Activated naive CD4-positive, alpha-beta T cell treated with anti-CD3 and anti-CD28 coated beads, Interleukin-2, amount 50 U/mL, for 72 hours (primary cell): ENCODE results near the gene CDH10. TPM values are rescaled to one million over a fixed set of nuclear protein-coding genes. Genes with fewer than 3 reads are reported as not detected.
A peak's percentile ranks its signal among the peaks of the same experiment; 100 is the strongest.

Experiments used
- ATAC-seq, 2 donors: fragments of 150-1000 bp; cut with Tn5 transposase; 2 replicates each; pipeline ENCODE4 v1.10.0; 2021; ENCODE audit warnings: mild to moderate bottlenecking in 2 of 2, moderate library complexity in 2 of 2
- DNase-seq, 2 donors: peaks; one replicate each; pipeline ENCODE4 v3.0.0; 2021 to 2022; ENCODE audit warnings: low spot score in 2 of 2
- H3K27ac Mint-ChIP-seq, 2 donors: one replicate each; pipeline ENCODE4 v1.8.0; 2022; ENCODE audit warnings: mild to moderate bottlenecking in 2 of 2, mixed read lengths in 2 of 2
- H3K36me3 Mint-ChIP-seq, 2 donors: one replicate each; pipeline ENCODE4 v1.8.0; 2022; ENCODE audit warnings: mixed read lengths in 2 of 2
- H3K9me3 Mint-ChIP-seq, 2 donors: one replicate each; pipeline ENCODE4 v1.8.0; 2022; ENCODE audit warnings: mixed read lengths in 2 of 2
- total RNA-seq, 2 donors: library from RNA; stranded (reverse); gene quantifications; one replicate each; pipeline ENCODE4 v1.2.3, GENCODE V29; 2022

The CDH10 gene
- total RNA-seq, 2 donors from 2014 or later: not detected

GRCh38 chr5:24623031-24623430, 21.7 kb downstream of the CDH10 start:
- DNase-seq: no peak
- Mint-ChIP-seq H3K9me3 (peaks cover 4 to 12% of the 10 kb centered on the region in 2 donors), H3K36me3 (no peaks in the 10 kb centered on the region), H3K27ac (no peak overlapping the region)
- ATAC-seq: no peak

DNA sequence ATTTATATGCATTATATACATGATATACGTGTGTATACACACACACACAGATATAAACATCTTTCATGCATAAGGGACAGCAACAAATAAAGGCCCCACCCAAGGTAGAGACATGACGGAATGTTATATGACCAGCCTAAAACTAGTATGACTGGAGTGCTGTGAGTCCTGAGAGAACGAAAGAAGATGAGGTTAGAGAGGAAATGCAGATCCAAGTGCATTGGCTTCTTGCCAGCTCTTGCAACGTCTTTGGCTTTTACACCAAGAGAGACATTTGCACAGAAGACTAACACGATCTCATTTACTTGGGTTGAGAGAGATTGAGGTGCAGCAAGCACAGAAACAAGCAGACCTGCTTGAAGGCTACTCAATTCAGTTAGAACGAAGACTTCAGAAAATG, 23.0 kb downstream of the CDH10 start:
- Mint-ChIP-seq H3K27ac (no peak overlapping the region), H3K9me3 (peaks cover 8 to 12% of the 10 kb centered on the region in 2 donors), H3K36me3 (no peaks in the 10 kb centered on the region)
- DNase-seq: no peak
- no peak for ATAC-seq

DNA sequence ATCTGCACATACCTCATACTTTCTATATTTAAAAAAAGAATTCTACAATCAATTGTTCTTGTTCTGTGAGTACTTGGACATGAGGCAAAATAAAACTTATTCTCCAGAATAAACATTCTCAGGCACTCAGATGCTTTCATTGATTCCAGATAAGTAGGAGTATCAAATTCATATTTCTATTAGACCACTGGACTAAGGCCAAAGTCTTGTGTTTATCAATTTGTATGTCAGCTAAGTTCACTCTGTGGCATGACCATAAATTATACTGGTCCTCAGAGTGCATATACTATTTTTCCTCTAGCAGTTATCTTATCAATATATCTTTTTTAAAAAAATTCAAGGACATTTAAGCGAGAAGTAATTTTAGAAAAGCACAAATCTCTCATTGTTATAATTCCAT, 28.2 kb downstream of the CDH10 start:
- Mint-ChIP-seq H3K36me3 (peaks cover 0 to 3% of the 10 kb centered on the region in 2 donors), H3K9me3 (peaks cover 13 to 14% of the 10 kb centered on the region in 2 donors), H3K27ac (no peak overlapping the region)
- no peak for DNase-seq
- no peak for ATAC-seq

DNA sequence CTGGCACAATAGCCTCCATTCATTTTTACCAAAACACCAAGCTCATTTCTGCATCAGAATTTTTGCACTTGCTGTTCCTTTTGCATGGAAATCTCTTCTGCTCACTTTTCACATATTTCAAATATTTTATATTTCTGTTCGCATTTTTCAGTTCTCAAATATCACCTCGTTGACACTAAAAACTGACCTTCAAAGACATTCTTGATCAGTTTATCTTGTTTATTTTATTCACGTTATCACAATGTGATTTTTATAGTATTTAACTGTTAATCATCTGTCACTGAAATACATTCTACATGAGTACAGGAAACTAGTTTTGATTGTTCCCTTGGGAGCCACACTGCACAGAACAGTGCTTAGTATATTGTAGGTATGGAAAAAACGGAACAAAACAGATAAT, 29.6 kb downstream of the CDH10 start:
- Mint-ChIP-seq H3K36me3 (peaks cover 0 to 4% of the 10 kb centered on the region in 2 donors), H3K27ac (no peak overlapping the region), H3K9me3 (peaks cover 8 to 15% of the 10 kb centered on the region in 2 donors)
- ATAC-seq (no peak), DNase-seq (no peak)

- no peak for DNase-seq
- no peak overlapping the region for H3K27ac Mint-ChIP-seq
- ATAC-seq: no peak
- peaks cover 10 to 26% of the 10 kb centered on the region in 2 donors for H3K9me3 Mint-ChIP-seq
- H3K36me3 Mint-ChIP-seq: peaks cover 0 to 4% of the 10 kb centered on the region in 2 donors
Measured at GRCh38 chr5:24609706-24610105, 35.1 kb downstream of the CDH10 start.

GRCh38 chr5:24606971-24607370, 37.8 kb downstream of the CDH10 start:
- Mint-ChIP-seq H3K36me3 (peaks cover 0 to 4% of the 10 kb centered on the region in 2 donors), H3K9me3 (peaks cover 14 to 20% of the 10 kb centered on the region in 2 donors), H3K27ac (no peak overlapping the region)
- DNase-seq (no peak), ATAC-seq (no peak)

- ATAC-seq (no peak), DNase-seq (no peak)
- Mint-ChIP-seq H3K9me3 (peaks cover 8 to 14% of the 10 kb centered on the region in 2 donors), H3K27ac (no peak overlapping the region), H3K36me3 (peaks cover 0 to 4% of the 10 kb centered on the region in 2 donors)
Measured at GRCh38 chr5:24602188-24602587, 42.6 kb downstream of the CDH10 start.

DNA sequence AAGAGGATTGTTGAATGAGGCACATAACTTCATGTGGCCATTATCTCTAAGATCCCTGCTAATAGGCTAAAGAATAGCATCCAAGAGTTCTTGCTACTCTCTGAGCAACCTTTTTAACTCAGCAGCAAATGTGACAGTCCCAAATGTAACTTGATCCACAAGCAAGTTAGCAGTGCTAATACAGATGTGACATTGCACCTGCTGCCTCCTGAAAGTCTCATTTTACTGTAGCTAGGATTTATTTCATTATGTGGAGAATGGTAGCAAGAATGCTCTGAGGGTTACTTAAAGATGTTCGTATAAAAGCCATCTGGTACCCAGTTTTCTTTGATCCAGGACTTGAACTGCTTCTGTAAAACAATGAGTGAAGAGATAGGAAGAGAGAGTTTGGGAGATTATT, 45.8 kb downstream of the CDH10 start:
- Mint-ChIP-seq H3K9me3 (peaks cover 10 to 19% of the 10 kb centered on the region in 2 donors), H3K36me3 (peaks cover 0 to 4% of the 10 kb centered on the region in 2 donors), H3K27ac (no peak overlapping the region)
- DNase-seq (no peak), ATAC-seq (no peak)

- ATAC-seq: no peak
- Mint-ChIP-seq H3K27ac (no peak overlapping the region), H3K9me3 (peaks cover 7 to 10% of the 10 kb centered on the region in 2 donors)
Measured at GRCh38 chr5:24595329-24595728, 49.4 kb downstream of the CDH10 start.

DNA sequence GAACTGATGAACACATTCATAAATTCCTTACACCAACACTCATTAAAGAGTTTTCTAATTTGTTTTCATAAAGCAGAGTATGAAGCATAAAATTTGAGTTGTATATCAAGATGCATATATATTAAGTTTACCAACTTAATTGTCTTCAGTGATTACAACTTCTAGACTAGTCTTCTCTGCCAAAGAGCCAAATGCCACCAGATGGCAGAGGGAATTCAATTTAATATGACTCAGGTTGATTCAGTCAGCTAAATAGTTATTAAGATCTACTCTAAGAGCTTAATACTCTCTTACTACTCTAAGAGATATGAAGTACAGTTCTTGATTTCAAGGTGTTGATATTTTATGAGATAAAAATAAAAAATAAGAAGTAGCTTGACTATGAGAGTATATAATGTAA, 53.4 kb downstream of the CDH10 start:
- Mint-ChIP-seq H3K27ac (no peak overlapping the region), H3K36me3 (no peaks in the 10 kb centered on the region), H3K9me3 (peaks cover 5% of the 10 kb centered on the region in 2 donors)
- DNase-seq (no peak), ATAC-seq (no peak)

More at GRCh38 chr5:24595329-24595728, 49.4 kb downstream of the CDH10 start:
- peaks cover 0 to 4% of the 10 kb centered on the region in 2 donors for H3K36me3 Mint-ChIP-seq
- DNase-seq: no peak

- DNase-seq: no peak
- no peak overlapping the region for H3K27ac Mint-ChIP-seq
- peaks cover 4 to 11% of the 10 kb centered on the region in 2 donors for H3K9me3 Mint-ChIP-seq
- H3K36me3 Mint-ChIP-seq: peaks cover 0 to 4% of the 10 kb centered on the region in 2 donors
- ATAC-seq: no peak
Measured at GRCh38 chr5:24589566-24589965, 55.2 kb downstream of the CDH10 start.

GRCh38 chr5:24585751-24586150, 59.0 kb downstream of the CDH10 start:
- peaks cover 0 to 4% of the 10 kb centered on the region in 2 donors for H3K36me3 Mint-ChIP-seq
- H3K27ac Mint-ChIP-seq: peak overlapping the region in 1 of 2 donors; percentile 77
- H3K9me3 Mint-ChIP-seq: peaks cover 7 to 14% of the 10 kb centered on the region in 2 donors
- ATAC-seq (no peak), DNase-seq (no peak)

GRCh38 chr5:24571302-24571701, 73.5 kb downstream of the CDH10 start:
- ATAC-seq (no peak), DNase-seq (no peak)
- no peak overlapping the region for H3K27ac Mint-ChIP-seq
- no peaks in the 10 kb centered on the region for H3K36me3 Mint-ChIP-seq
- peaks cover 10 to 24% of the 10 kb centered on the region in 2 donors for H3K9me3 Mint-ChIP-seq

DNA sequence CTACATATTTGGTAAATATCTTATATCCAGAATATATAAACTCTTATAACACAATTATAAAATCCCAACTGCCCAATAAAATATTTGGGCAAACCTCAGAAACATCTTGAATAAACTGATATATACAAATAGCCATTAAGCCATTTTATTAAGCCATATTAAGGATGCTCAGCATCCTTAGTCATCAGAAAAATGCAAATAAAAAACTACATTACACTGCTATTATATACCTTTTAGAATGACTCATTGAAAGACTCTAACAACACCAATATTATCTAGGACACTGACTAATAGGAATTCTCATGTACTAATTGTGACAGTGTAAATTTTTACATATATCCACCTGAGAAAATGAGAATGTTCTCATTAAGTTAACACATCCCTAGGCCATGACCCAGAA, 77.8 kb downstream of the CDH10 start:
- Mint-ChIP-seq H3K27ac (no peak overlapping the region), H3K9me3 (peaks cover 9 to 19% of the 10 kb centered on the region in 2 donors), H3K36me3 (no peaks in the 10 kb centered on the region)
- DNase-seq (no peak), ATAC-seq (no peak)

DNA sequence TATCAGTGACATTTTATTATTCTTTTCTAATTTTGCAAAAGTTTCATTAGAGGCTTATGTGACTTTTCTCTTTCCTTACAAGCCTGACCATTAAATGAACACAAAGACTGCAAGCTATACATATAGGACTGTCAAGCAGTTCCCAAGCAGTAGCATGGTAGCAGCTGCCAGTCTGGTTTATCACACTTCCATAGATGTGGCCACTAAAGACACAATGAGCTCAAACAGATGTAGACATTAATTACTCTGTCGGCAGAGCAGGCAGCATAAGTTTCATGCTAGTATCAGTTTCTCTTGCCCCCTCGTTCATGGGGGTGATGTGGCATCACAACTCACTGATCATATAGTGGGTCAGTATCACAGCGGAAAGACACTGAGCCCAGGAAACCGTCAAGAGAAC, 89.5 kb downstream of the CDH10 start:
- ATAC-seq (no peak), DNase-seq (no peak)
- Mint-ChIP-seq H3K36me3 (no peaks in the 10 kb centered on the region), H3K9me3 (peaks cover 6 to 29% of the 10 kb centered on the region in 2 donors), H3K27ac (no peak overlapping the region)

- Mint-ChIP-seq H3K36me3 (no peaks in the 10 kb centered on the region), H3K9me3 (peaks cover 10 to 18% of the 10 kb centered on the region in 2 donors), H3K27ac (no peak overlapping the region)
- no peak for DNase-seq
- no peak for ATAC-seq
Measured at GRCh38 chr5:24547132-24547531, 97.6 kb downstream of the CDH10 start.

DNA sequence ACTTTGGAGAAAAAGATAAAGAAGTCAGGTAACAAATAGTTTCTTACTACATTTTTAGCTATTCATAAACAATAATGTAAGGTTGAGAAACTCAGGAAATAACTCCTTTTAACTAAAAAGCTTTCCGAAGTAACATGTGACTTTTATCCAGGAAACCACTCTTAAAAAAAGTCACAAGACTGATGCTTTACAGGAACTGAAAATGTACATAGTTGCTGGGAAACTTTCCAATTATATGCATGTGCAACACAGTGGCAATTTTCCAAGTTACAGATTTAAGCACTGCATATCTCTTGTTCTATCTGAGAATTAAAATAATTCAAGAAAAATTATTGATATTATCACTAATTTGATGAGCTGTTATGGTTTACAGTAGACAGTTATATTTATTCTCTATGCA, 105.2 kb downstream of the CDH10 start:
- peaks cover 4 to 8% of the 10 kb centered on the region in 2 donors for H3K9me3 Mint-ChIP-seq
- H3K36me3 Mint-ChIP-seq: no peaks in the 10 kb centered on the region
- DNase-seq (no peak), ATAC-seq (no peak)
- no peak overlapping the region for H3K27ac Mint-ChIP-seq

GRCh38 chr5:24538346-24538745, 106.4 kb downstream of the CDH10 start:
- Mint-ChIP-seq H3K36me3 (no peaks in the 10 kb centered on the region), H3K27ac (no peak overlapping the region), H3K9me3 (peaks cover 4 to 8% of the 10 kb centered on the region in 2 donors)
- DNase-seq: no peak
- ATAC-seq: no peak

GRCh38 chr5:24535646-24536045, 109.1 kb downstream of the CDH10 start:
- ATAC-seq: no peak
- H3K27ac Mint-ChIP-seq: no peak overlapping the region
- no peaks in the 10 kb centered on the region for H3K36me3 Mint-ChIP-seq
- DNase-seq: no peak
- peaks cover 10 to 14% of the 10 kb centered on the region in 2 donors for H3K9me3 Mint-ChIP-seq
